Thoracic aorta (tissue), 2 donors: Measurements from ENCODE around the gene SERPINH1. TPM values are rescaled to one million over a fixed set of nuclear protein-coding genes. Genes with fewer than 3 reads are reported as not detected.
A peak's percentile ranks its signal among the peaks of the same experiment; 100 is the strongest.

Experiments
- ATAC-seq: fragments of 150-250 bp; one replicate; pipeline ENCODE4 v1.8.0; 2017; ENCODE audit warnings: low read depth; ENCODE audit not compliant: insufficient number of reproducible peaks, low FRiP score
- DNase-seq: peaks from one replicate; pipeline ENCODE4 v3.0.0-alpha.2; 2020; ENCODE audit warnings: low spot score
- H3K27ac ChIP-seq, 2 donors: fragments of 200-600 bp; sonication (generic); 1 replicate in 1 of 2; 2 replicates in 1 of 2; pipeline ENCODE4 v1.5.1; 2016; ENCODE audit warnings: mild to moderate bottlenecking in 2 of 2, moderate library complexity in 2 of 2
- H3K27me3 ChIP-seq: fragments of 200-600 bp; sonication (generic); replicated peaks from 2 replicates; pipeline ENCODE4 v1.6.0; 2016; ENCODE audit warnings: mild to moderate bottlenecking; ENCODE audit not compliant: insufficient read depth
- H3K36me3 ChIP-seq: fragments of 200-600 bp; sonication (generic); one replicate; pipeline ENCODE4 v1.5.1; 2016
- H3K4me1 ChIP-seq, 2 donors: fragments of 200-600 bp; sonication (generic); 1 replicate in 1 of 2; 2 replicates in 1 of 2; pipeline versions ENCODE4 v1.5.1 to v1.6.0; 2016; ENCODE audit warnings: low read depth in 2 of 2, mild to moderate bottlenecking in 1 of 2; ENCODE audit not compliant: control insufficient read depth in 1 of 2
- H3K4me3 ChIP-seq: fragments of 200-600 bp; sonication (generic); 2 replicates; pipeline ENCODE4 v1.5.1; 2016; ENCODE audit warnings: mild to moderate bottlenecking
- H3K9me3 ChIP-seq: fragments of 200-600 bp; sonication (generic); 2 replicates; pipeline ENCODE4 v1.5.1; 2016
- CTCF ChIP-seq: fragments of 200-600 bp; sonication (generic); IDR thresholded peaks from one replicate; pipeline ENCODE4 v1.5.1; 2019; ENCODE audit warnings: antibody characterized with exemption
- total RNA-seq, 2 donors: library from RNA; depleted of rRNA; stranded (reverse); fragments of >200 nt; gene quantifications; one replicate each; pipeline versions ENCODE4 v1.1.0 to v1.2.3, GENCODE V29; 2016

SERPINH1 gene
- total RNA-seq, 2 donors from 2014 or later = 367 to 480 TPM

GRCh38 chr11:75562836-75563484, 907 bp downstream of the SERPINH1 start:
- DNase-seq (no peak), ATAC-seq (no peak)
- no peaks in the 10 kb centered on the region for H3K27me3 ChIP-seq
- peaks cover 47 to 84% of the 10 kb centered on the region in 2 donors for H3K4me1 ChIP-seq
- no peaks in the 10 kb centered on the region for H3K9me3 ChIP-seq
- H3K36me3 ChIP-seq = peaks cover 15% of the 10 kb centered on the region
- no peak for TF ChIP-seq CTCF
- H3K4me3 ChIP-seq = peak overlapping the region; percentile 89
- peak overlapping the region; percentile 100 for H3K27ac ChIP-seq

- DNase-seq = no peak
- TF ChIP-seq CTCF = no peak
- no peaks in the 10 kb centered on the region for H3K27me3 ChIP-seq
- H3K27ac ChIP-seq = peak overlapping the region; percentile 100
- no peak for ATAC-seq
- H3K4me1 ChIP-seq = peaks cover 47 to 84% of the 10 kb centered on the region in 2 donors
- peaks cover 20% of the 10 kb centered on the region for H3K36me3 ChIP-seq
- H3K9me3 ChIP-seq = no peaks in the 10 kb centered on the region
- peak overlapping the region; percentile 89 for H3K4me3 ChIP-seq
These were observed 1.5 kb downstream of the SERPINH1 start for GRCh38 chr11:75563501-75563977.

- TF ChIP-seq CTCF = peak; percentile 80
These were observed 2.0 kb downstream of the SERPINH1 start for GRCh38 chr11:75563978-75564552.

GRCh38 chr11:75565221-75565814, 3.3 kb downstream of the SERPINH1 start:
- no peak for TF ChIP-seq CTCF
- peak overlapping the region; percentile 89 for H3K4me3 ChIP-seq
- peak overlapping the region; percentile 100 for H3K27ac ChIP-seq
- H3K36me3 ChIP-seq = peaks cover 35% of the 10 kb centered on the region
- DNase-seq (no peak), ATAC-seq (no peak)
- peaks cover 36 to 71% of the 10 kb centered on the region in 2 donors for H3K4me1 ChIP-seq
- no peaks in the 10 kb centered on the region for H3K9me3 ChIP-seq
- H3K27me3 ChIP-seq = no peaks in the 10 kb centered on the region

More at GRCh38 chr11:75563978-75564552, 2.0 kb downstream of the SERPINH1 start:
- ATAC-seq (no peak), DNase-seq (peak; percentile 62)
- H3K4me3 ChIP-seq = peak overlapping the region; percentile 89
- peak overlapping the region; percentile 100 for H3K27ac ChIP-seq
- no peaks in the 10 kb centered on the region for H3K27me3 ChIP-seq
- H3K36me3 ChIP-seq = peaks cover 26% of the 10 kb centered on the region
- H3K9me3 ChIP-seq = no peaks in the 10 kb centered on the region
- peaks cover 43 to 80% of the 10 kb centered on the region in 2 donors for H3K4me1 ChIP-seq
